GM23338 (cell line): ENCODE data around the gene HOXB5. TPM values are rescaled to one million over a fixed set of nuclear protein-coding genes. Genes with fewer than 3 reads are reported as not detected.

Experiments used
- ATAC-seq: fragments of 200-7000 bp; cut with Tn5 transposase; 3 replicates; pipeline ENCODE4 v1.9.1; 2020
- DNase-seq: peaks from one replicate; pipeline ENCODE4 v3.0.0-alpha.2; 2015; ENCODE audit warnings: low spot score
- H2AFZ ChIP-seq: fragments of 200-600 bp; sonication (generic); 2 replicates; pipeline ENCODE4 v1.8.0; 2016; ENCODE audit warnings: antibody characterized with exemption, mild to moderate bottlenecking, moderate library complexity
- H3F3A ChIP-seq: fragments of 200-600 bp; sonication (generic); replicated peaks from 2 replicates; pipeline ENCODE4 v1.8.0; 2017; ENCODE audit warnings: antibody characterized with exemption, mixed run types, low read depth
- H3K27ac ChIP-seq: fragments of 200-600 bp; sonication (generic); 2 replicates; pipeline ENCODE4 v1.6.1; 2016; ENCODE audit warnings: low read depth
- H3K27me3 ChIP-seq: fragments of 200-600 bp; sonication (generic); 2 replicates; pipeline ENCODE4 v1.8.0; 2016; ENCODE audit warnings: mild to moderate bottlenecking, mixed run types, moderate library complexity; ENCODE audit not compliant: insufficient read depth
- H3K36me3 ChIP-seq: fragments of 200-600 bp; sonication (generic); 2 replicates; pipeline ENCODE4 v1.8.0; 2016; ENCODE audit warnings: mild to moderate bottlenecking; ENCODE audit not compliant: insufficient read depth
- H3K4me1 ChIP-seq: fragments of 200-600 bp; sonication (generic); 2 replicates; pipeline ENCODE4 v1.8.0; 2016; ENCODE audit warnings: mild to moderate bottlenecking, moderate library complexity; ENCODE audit not compliant: insufficient read depth
- H3K4me2 ChIP-seq: fragments of 200-600 bp; sonication (generic); 2 replicates; pipeline ENCODE4 v1.7.1; 2017; ENCODE audit warnings: mixed run types
- H3K4me3 ChIP-seq: fragments of 200-600 bp; sonication (generic); 2 replicates; pipeline ENCODE4 v1.6.1; 2016; ENCODE audit warnings: mixed run types
- H3K79me2 ChIP-seq: fragments of 200-600 bp; sonication (generic); replicated peaks from 2 replicates; pipeline ENCODE4 v1.8.0; 2017; ENCODE audit warnings: mild to moderate bottlenecking; ENCODE audit not compliant: insufficient read depth
- H3K9me2 ChIP-seq: fragments of 200-600 bp; sonication (generic); 2 replicates; pipeline ENCODE4 v1.8.0; 2017; ENCODE audit not compliant: insufficient read depth
- H4K20me1 ChIP-seq: fragments of 200-600 bp; sonication (generic); replicated peaks from 2 replicates; pipeline ENCODE4 v1.8.0; 2017; ENCODE audit warnings: mild to moderate bottlenecking; ENCODE audit not compliant: insufficient read depth
- H3K27ac Mint-ChIP-seq: 2 replicates; pipeline ENCODE4 v1.8.0; 2020; ENCODE audit warnings: inconsistent platforms, mild to moderate bottlenecking, moderate library complexity, mixed read lengths
- H3K27me3 Mint-ChIP-seq: 3 replicates; pipeline ENCODE4 v1.8.0; 2022; ENCODE audit warnings: low read depth, mild to moderate bottlenecking, moderate library complexity, mixed read lengths, inconsistent platforms; ENCODE audit not compliant: insufficient read depth, poor library complexity
- H3K36me3 Mint-ChIP-seq: 3 replicates; pipeline ENCODE4 v1.8.0; 2021; ENCODE audit warnings: low read depth, mild to moderate bottlenecking, inconsistent platforms, moderate library complexity, mixed read lengths
- H3K4me1 Mint-ChIP-seq: 3 replicates; pipeline ENCODE4 v1.8.0; 2020; ENCODE audit warnings: mild to moderate bottlenecking, inconsistent platforms, mixed read lengths
- H3K4me3 Mint-ChIP-seq: 3 replicates; pipeline ENCODE4 v1.8.0; 2021; ENCODE audit warnings: moderate library complexity, mild to moderate bottlenecking, inconsistent platforms, mixed read lengths
- H3K9me3 Mint-ChIP-seq: 3 replicates; pipeline ENCODE4 v1.8.0; 2020; ENCODE audit warnings: moderate library complexity, mild to moderate bottlenecking, inconsistent platforms, mixed read lengths
- EZH2 ChIP-seq: fragments of 200-600 bp; sonication (generic); IDR thresholded peaks from one replicate; pipeline ENCODE4 v1.8.0; 2017; ENCODE audit warnings: antibody characterized with exemption, mild to moderate bottlenecking, low read depth; ENCODE audit not compliant: unreplicated experiment
- ZNF331 ChIP-seq: fragments of 250-450 bp; sonication (Bioruptor Pico); IDR thresholded peaks from 2 replicates; pipeline ENCODE4 v1.5.0; 2020; ENCODE audit warnings: low read depth, mild to moderate bottlenecking, moderate library complexity
- polyA plus RNA-seq: library from polyadenylated mRNA; unstranded; fragments of >200 nt; fragmentation: Nextera tagmentation; extraction: Ambion mirVana; gene quantifications from 2 replicates; pipeline ENCODE4 v1.2.1, GENCODE V29; 2016
- total RNA-seq: library from RNA; depleted of rRNA; stranded (reverse); fragments of >200 nt; shearing (Covaris generic); gene quantifications from 2 replicates; pipeline ENCODE4 v1.2.3, GENCODE V29; 2014
- TF ChIP-seq, protein P1 (sequence below): fragments of 250-450 bp; sonication (Bioruptor Pico); IDR thresholded peaks from 2 replicates; pipeline ENCODE4 v1.5.0; 2020; ENCODE audit warnings: mild to moderate bottlenecking, moderate library complexity
- TF ChIP-seq, protein P2 (sequence below): IDR thresholded peaks from one replicate; pipeline ENCODE4 v1.6.1; 2018; ENCODE audit warnings: antibody characterized with exemption; ENCODE audit not compliant: unreplicated experiment

Gene HOXB5
- total and polyA plus RNA-seq, 2 experiments from 2014 or later: not detected

DNA sequence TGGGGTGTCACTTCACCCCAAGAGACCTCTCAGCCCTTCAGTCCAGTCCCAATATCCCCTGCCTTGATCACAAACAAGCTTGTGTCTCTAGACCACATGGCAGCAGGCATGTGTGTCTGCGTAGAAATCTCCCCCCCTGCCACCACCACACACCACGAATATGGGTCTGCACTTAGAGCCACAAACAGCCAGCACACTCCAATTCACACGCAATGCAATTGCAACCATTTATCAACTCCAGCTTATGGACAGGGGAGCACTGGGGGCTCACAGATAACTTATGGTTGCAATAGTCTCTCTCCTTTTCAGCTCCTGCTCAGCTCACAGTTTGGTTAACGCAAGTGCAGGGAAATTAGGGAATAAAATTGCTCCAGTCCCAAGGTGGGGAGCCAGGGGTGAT lies 30.0 kb upstream of the HOXB5 start:
- H3K9me3 Mint-ChIP-seq: peaks cover 4% of the 10 kb centered on the region; the same call in 2 of the 3 replicates
- H3F3A ChIP-seq: peaks cover 45% of the 10 kb centered on the region
- no peak overlapping the region for H3K4me3 Mint-ChIP-seq
- TF ChIP-seq EZH2: peak; percentile 5
- TF ChIP-seq, protein P1, sequence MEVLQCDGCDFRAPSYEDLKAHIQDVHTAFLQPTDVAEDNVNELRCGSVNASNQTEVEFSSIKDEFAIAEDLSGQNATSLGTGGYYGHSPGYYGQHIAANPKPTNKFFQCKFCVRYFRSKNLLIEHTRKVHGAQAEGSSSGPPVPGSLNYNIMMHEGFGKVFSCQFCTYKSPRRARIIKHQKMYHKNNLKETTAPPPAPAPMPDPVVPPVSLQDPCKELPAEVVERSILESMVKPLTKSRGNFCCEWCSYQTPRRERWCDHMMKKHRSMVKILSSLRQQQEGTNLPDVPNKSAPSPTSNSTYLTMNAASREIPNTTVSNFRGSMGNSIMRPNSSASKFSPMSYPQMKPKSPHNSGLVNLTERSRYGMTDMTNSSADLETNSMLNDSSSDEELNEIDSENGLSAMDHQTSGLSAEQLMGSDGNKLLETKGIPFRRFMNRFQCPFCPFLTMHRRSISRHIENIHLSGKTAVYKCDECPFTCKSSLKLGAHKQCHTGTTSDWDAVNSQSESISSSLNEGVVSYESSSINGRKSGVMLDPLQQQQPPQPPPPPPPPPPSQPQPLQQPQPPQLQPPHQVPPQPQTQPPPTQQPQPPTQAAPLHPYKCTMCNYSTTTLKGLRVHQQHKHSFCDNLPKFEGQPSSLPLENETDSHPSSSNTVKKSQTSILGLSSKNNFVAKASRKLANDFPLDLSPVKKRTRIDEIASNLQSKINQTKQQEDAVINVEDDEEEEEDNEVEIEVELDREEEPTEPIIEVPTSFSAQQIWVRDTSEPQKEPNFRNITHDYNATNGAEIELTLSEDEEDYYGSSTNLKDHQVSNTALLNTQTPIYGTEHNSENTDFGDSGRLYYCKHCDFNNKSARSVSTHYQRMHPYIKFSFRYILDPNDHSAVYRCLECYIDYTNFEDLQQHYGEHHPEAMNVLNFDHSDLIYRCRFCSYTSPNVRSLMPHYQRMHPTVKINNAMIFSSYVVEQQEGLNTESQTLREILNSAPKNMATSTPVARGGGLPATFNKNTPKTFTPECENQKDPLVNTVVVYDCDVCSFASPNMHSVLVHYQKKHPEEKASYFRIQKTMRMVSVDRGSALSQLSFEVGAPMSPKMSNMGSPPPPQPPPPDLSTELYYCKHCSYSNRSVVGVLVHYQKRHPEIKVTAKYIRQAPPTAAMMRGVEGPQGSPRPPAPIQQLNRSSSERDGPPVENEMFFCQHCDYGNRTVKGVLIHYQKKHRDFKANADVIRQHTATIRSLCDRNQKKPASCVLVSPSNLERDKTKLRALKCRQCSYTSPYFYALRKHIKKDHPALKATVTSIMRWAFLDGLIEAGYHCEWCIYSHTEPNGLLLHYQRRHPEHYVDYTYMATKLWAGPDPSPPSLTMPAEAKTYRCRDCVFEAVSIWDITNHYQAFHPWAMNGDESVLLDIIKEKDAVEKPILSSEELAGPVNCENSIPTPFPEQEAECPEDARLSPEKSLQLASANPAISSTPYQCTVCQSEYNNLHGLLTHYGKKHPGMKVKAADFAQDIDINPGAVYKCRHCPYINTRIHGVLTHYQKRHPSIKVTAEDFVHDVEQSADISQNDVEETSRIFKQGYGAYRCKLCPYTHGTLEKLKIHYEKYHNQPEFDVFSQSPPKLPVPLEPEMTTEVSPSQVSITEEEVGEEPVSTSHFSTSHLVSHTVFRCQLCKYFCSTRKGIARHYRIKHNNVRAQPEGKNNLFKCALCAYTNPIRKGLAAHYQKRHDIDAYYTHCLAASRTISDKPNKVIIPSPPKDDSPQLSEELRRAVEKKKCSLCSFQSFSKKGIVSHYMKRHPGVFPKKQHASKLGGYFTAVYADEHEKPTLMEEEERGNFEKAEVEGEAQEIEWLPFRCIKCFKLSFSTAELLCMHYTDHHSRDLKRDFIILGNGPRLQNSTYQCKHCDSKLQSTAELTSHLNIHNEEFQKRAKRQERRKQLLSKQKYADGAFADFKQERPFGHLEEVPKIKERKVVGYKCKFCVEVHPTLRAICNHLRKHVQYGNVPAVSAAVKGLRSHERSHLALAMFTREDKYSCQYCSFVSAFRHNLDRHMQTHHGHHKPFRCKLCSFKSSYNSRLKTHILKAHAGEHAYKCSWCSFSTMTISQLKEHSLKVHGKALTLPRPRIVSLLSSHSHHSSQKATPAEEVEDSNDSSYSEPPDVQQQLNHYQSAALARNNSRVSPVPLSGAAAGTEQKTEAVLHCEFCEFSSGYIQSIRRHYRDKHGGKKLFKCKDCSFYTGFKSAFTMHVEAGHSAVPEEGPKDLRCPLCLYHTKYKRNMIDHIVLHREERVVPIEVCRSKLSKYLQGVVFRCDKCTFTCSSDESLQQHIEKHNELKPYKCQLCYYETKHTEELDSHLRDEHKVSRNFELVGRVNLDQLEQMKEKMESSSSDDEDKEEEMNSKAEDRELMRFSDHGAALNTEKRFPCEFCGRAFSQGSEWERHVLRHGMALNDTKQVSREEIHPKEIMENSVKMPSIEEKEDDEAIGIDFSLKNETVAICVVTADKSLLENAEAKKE (CRISPR knock-in tag): no peak
- DNase-seq: no peak
- peaks cover 27% of the 10 kb centered on the region for H3K4me1 ChIP-seq
- H3K79me2 ChIP-seq: no peaks in the 10 kb centered on the region
- H3K4me1 Mint-ChIP-seq: peaks cover 21% of the 10 kb centered on the region
- ATAC-seq: no peak
- H3K36me3 Mint-ChIP-seq: peaks cover 3% of the 10 kb centered on the region; the same call in 2 of the 3 replicates
- no peak overlapping the region for H3K27ac ChIP-seq
- H3K4me3 ChIP-seq: no peak overlapping the region
- H3K27me3 Mint-ChIP-seq: peaks cover 97% of the 10 kb centered on the region
- peaks cover 52% of the 10 kb centered on the region for H4K20me1 ChIP-seq
- no peak overlapping the region for H2AFZ ChIP-seq
- no peaks in the 10 kb centered on the region for H3K36me3 ChIP-seq
- no peak overlapping the region for H3K27ac Mint-ChIP-seq
- no peaks in the 10 kb centered on the region for H3K9me2 ChIP-seq
- H3K27me3 ChIP-seq: peaks cover 100% of the 10 kb centered on the region
- H3K4me2 ChIP-seq: no peak overlapping the region

DNA sequence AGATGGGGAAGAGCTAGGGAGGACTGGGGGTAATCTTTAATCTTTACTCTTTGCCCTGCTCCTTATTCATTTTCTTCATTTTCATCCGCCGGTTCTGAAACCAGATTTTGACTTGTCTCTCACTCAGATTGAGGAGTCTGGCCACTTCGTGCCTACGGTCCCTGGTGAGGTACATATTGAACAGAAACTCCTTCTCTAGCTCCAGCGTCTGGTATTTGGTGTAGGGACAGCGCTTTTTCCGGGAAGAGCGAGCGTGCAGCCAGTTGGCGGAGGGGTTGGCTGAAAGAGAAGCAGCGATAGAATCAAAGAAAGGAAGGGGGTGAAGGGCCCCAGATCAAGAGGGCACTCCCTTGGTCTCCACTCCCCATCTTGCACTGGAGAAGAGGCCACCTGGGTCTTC lies 29.3 kb upstream of the HOXB5 start:
- Histone ChIP-seq H3K4me3 (no peak overlapping the region), H3K79me2 (no peaks in the 10 kb centered on the region), H3K27me3 (peaks cover 100% of the 10 kb centered on the region), H3K4me1 (peaks cover 32% of the 10 kb centered on the region), H2AFZ (no peak overlapping the region), H3K27ac (no peak overlapping the region), H3K36me3 (no peaks in the 10 kb centered on the region), H3F3A (peaks cover 44% of the 10 kb centered on the region), H4K20me1 (peaks cover 50% of the 10 kb centered on the region), H3K4me2 (no peak overlapping the region), H3K9me2 (no peaks in the 10 kb centered on the region)
- DNase-seq (no peak), ATAC-seq (no peak)
- no peak overlapping the region for H3K27ac Mint-ChIP-seq
- H3K27me3 Mint-ChIP-seq: peaks cover 97% of the 10 kb centered on the region
- TF ChIP-seq ZNF331 (CRISPR knock-in tag) (no peak), EZH2 (peak; percentile 95)
- TF ChIP-seq, protein P2, sequence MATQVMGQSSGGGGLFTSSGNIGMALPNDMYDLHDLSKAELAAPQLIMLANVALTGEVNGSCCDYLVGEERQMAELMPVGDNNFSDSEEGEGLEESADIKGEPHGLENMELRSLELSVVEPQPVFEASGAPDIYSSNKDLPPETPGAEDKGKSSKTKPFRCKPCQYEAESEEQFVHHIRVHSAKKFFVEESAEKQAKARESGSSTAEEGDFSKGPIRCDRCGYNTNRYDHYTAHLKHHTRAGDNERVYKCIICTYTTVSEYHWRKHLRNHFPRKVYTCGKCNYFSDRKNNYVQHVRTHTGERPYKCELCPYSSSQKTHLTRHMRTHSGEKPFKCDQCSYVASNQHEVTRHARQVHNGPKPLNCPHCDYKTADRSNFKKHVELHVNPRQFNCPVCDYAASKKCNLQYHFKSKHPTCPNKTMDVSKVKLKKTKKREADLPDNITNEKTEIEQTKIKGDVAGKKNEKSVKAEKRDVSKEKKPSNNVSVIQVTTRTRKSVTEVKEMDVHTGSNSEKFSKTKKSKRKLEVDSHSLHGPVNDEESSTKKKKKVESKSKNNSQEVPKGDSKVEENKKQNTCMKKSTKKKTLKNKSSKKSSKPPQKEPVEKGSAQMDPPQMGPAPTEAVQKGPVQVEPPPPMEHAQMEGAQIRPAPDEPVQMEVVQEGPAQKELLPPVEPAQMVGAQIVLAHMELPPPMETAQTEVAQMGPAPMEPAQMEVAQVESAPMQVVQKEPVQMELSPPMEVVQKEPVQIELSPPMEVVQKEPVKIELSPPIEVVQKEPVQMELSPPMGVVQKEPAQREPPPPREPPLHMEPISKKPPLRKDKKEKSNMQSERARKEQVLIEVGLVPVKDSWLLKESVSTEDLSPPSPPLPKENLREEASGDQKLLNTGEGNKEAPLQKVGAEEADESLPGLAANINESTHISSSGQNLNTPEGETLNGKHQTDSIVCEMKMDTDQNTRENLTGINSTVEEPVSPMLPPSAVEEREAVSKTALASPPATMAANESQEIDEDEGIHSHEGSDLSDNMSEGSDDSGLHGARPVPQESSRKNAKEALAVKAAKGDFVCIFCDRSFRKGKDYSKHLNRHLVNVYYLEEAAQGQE: no peak
- peaks cover 3% of the 10 kb centered on the region; the same call in 2 of the 3 replicates for H3K36me3 Mint-ChIP-seq
- no peak overlapping the region for H3K4me3 Mint-ChIP-seq
- peaks cover 26% of the 10 kb centered on the region for H3K4me1 Mint-ChIP-seq
- H3K9me3 Mint-ChIP-seq: peaks cover 4% of the 10 kb centered on the region; the same call in 2 of the 3 replicates
